HG03066 (cell line): ENCODE measurements around the gene TAF3.
A peak's percentile ranks its signal among the peaks of the same experiment; 100 is the strongest.

Experiments
- ATAC-seq: cut with Tn5 transposase; IDR thresholded peaks from one replicate; pipeline ENCODE4 v1.9.1; 2021; ENCODE audit warnings: low read depth; ENCODE audit not compliant: unreplicated experiment

Gene TAF3

DNA sequence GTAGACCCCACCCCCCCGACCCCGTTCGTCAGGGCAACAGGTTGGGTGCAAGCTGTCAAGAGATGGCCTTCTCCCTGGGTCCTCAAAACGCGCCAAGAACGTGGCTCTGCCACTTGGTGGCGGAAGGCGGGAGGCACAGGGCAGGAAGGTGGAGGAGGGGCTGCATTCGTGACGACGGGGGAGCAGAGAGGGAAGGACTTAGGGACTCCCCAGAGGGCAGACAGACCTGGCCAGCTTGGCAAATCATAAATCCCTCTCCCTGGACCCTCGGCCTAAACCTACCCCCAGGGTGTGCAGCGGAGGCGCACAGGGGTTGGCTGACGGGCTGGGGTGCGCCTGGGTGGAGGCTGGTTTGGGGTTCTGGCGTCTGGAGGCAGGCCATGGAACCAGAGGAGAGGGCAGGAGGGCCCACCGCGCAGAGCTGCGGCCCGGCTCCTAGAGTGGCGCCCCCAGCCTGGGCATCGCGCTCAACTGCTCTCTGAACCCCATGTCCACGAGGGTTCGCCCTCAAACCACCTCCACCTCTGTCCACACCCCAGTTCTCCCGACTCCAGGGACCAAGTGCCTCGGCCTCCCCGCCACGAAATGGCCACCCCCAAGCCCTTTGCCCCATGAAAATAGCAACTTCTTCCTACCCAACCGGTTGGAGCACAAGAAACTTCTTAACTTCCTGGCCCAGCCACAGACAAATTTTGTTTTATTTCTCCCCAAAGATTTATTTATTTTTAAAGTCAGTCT is 225.4 kb downstream of the TAF3 start:
- no peak for ATAC-seq

DNA sequence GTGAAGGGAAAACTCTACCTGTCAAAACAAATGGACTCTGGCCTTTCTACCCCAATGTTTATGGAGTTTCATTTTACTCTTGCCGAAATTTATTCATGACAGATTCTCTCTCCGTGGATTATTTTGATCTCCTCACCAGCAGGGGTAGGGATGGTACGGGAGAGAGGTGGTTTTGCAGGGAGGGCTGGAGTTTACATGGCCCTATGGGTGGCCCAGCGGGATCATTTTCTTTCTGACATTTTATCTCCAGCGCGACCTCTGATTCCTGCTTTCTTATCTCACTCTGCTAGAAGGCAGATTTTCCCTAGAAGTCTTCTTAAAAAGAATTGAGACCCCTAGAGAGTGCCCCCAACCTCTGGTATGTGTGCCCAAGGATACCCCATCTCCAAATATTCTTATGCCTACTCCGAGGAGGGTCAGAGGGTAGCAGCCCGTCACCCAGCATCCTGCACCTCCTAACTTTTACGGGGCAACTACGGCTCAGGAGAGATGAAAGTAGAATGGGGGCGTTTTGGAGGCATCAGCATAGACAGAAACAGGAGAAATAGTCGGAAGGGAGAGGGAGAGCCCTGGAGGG is 226.1 kb downstream of the TAF3 start:
- no peak for ATAC-seq

DNA sequence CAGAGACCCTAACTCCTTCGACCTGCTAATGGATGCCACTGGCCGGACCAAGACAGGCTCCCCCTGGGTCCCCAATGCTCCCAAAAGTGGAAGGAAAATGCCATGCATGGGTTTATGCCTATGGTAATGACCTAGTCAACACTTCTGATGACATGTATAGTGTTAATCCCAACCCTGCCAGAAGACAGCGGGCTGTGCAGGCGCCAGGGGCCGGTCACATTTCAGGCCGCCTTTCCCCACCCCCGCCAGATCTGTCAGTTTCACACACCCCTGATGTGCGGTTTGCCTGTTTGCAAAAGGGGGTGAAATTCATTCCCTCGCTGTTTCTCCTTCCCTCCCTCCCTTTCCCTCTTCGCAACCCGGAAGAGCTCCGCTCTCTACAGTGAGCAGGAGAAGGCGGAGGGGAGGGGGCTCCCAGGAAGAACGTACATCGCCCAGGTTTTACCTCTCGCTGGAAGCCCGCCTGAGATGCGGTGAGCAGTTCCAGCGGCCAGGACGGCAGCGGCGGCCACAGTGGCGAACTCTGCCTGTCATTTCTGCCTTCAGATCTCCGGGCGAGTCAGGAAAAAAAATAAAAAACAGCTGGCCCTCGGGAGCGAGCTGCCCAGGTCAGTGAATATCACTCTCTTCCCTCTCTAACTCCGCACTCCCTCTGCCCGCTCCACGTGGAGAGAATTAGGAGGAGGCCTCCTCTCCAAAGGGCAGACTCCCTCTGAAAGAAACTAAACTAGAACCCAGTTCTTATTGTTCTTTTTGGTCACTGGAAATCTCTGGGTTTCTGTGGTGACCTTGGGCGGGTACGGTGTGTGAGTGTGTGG is 226.8 kb downstream of the TAF3 start:
- ATAC-seq, result no peak

DNA sequence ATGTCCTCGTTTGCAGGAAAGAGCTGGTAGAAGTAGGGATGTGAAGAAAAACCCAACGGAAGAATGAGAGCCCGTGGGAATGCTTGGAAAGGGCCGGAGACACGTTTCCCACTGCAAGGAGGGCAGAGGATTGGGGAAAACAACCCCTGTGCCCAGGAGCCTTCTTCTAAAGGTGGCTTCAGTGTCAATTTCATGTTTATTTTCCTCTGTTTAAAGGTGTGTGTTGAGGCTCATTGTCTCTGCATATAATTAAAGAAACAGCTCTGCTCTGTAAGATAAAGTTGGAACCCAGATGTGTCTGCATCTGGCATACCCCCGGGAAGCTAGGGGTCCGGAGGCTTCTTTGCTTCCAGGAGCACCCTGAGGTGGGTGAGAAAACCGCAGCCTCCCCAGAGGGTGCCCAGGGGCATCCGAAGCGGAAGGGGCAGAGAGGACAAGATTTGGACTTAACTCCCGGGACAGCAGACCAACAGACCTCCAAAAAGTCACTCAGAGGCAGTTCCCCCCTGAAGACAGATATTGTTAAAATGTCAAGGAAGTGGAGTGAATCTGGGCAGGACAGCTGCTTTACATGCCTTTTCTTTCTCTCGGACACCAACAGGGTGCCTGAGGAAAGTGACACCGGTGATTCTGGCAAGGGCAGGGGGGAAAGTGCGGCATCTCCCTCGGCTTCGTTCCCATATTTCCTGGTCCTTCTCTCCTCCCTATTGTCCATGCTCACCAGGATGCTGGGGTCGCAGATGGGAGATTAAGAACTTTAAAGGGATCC is 227.6 kb downstream of the TAF3 start:
- ATAC-seq, result no peak

DNA sequence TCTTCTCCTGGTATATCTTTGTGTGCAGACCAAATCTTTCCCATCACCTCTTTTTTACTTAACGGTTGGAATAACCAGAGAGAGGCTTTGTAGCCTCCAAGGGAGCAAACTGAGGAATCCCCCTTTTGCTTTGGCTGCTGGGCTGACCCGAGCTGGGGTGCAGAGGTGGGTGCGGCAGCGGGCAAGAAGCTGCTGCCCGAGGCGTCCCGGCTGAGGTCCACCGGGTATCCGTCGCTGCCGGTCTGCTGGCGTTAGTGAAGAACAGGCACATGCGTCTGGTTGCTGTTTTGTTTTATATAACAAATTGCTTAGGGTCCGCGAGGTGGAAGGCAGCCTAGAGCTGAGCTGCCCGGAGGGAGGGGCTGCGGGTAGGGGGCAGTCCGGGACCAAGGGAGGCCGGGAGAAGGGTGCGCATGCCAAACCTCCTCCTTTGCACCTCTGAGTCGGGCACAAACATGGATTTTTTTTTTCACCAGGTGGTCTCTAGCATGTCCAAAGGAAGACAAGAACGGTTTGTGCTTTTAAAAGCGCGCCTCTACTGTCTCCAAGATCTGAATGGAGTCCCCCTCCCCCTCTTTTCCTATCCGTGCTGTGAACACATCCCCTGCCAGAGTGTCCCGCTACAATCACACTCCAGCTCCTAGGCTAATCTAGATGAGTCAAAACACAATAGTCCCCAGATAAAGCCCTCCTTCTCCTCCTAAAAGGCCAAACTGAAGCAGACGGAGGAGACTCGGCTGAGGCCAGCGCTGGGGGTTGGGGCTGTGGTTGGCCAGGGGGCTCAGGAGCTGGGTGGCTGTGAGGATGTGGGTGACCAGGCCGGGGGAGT is 229.4 kb downstream of the TAF3 start:
- no peak for ATAC-seq

DNA sequence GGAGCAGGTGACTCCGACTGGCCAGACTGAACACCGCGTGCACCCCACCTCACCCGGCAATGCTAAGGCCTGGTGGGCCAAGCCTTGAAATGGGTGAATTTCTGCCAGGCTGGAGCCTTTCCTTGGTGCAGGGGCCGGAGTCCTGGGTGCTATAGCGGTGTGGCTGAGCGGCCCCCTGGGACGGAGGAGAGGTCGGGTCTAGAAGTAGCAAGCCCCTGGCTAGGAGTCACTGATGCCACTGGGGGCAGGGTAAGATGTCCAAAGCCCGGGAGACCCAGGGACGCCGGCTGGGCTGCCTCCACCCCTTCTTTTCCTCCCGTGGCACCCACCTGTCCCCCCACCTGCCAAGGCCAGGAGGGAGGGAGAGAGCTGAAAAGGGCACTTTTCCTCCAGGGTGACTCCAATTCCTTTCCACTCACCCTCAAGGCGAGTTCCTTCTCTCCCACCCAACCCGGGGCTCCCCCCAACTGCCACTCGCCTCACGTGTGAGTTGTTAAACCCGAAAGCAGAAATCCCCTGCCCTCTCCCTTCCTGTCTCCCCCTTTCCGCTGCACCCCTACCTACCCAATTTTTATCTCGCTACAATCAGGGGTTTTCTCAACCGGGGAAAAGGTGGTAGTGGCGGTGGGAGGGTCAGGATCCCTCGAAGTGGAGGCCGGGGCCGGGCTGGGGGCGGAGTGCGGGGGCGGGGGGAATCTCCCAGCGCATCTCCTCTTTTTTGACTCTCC is 230.1 kb downstream of the TAF3 start:
- ATAC-seq, result no peak

DNA sequence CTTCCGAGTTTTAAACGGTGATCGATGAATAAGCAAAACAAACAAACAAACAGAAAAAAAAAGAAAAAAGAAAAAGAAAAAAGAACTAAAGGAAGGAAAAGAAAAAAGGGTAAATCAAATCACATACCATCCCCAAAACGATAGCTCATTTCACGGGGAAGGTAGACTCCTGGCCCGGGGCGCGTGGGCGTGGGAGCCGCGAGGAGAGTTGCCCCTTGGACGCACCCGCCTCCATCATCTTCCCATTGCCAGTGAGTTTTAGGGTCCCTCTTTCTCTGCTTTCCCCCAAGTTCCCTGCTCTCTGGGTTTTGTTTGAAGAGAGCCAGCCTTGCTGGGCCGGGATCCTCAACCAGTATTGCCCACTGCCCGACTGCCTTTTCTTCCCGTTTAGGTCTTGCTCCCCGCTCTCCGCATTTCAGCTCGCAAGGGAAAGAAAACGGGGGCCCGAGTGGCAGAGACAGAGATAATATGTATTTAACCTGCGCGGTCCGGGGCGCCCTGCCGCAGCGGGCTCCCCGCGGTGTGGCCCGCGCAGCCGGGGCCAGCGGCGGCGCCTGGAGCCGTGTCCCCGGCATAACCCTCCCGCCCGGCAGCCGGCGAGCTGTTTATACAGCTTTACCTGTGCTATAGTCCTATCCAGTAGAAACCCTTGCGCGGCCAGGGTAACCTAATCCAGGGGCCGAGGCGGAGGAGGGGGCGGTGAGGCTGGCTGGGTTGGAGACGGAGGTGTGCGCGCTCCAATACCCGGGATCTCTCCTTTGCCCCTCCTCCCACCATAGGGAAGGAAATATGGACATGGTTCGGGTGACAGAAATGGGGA is 230.9 kb downstream of the TAF3 start:
- no peak for ATAC-seq

DNA sequence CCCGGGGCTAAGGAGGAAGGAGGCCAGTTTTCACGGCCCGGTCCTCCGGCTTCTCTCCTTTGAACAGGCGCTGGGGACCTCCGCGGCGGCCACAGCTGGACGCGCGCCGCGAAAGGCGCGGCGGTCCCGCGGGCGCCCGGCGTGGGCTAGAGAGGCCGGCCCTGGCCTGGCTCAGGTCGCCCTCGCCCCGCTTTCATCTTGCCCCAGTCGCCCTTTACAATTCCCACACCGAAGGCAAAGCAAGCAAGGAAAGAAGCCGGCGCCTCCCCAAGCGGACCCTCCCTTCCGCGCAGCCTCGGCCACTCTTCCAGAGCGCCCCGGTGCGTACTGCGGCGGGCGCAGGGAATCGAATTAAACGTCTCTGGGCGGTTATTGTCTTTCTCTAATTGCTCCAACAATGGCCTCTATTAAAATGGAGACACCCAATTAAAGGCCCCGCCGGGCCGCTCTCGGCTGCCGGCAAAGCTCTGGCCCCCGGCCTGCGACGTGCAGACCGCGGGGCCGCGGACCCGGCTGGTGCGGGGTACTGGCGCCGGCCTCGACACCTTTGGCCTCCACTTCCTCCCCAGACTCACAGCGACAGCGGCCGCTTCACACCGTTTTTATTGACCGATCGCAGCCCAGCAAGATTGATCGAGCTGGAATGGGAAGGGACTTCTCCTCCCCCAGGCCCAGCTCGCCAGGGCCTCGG is 231.7 kb downstream of the TAF3 start:
- ATAC-seq, result no peak

DNA sequence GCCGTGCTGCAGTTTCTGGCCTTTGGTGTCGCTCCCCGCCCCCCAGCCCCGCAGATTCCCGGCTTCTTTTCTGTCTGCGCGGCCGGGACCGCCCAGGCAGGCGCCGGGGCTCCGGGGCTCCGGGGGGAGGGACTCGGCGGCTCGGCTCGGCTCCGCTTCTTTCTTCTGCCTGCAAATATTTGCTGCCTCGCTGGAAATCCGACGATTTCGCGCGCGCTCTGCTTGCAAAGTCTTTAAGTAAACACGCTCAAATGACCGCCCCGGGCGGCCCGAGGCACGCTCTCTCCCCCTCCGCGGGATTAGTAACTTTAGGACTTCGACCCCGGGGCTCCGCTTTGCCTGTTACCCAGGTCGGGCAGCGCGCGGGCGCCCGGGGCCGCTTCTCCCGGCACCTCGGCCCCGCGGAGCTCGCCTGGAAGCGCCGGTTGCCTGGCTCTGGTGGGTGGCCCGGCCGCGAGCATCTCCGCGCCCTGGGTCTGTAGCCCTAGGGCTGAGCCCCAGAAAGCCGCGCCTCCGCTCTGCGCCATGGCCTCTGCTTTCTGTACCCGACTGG is 232.3 kb downstream of the TAF3 start:
- no peak for ATAC-seq

DNA sequence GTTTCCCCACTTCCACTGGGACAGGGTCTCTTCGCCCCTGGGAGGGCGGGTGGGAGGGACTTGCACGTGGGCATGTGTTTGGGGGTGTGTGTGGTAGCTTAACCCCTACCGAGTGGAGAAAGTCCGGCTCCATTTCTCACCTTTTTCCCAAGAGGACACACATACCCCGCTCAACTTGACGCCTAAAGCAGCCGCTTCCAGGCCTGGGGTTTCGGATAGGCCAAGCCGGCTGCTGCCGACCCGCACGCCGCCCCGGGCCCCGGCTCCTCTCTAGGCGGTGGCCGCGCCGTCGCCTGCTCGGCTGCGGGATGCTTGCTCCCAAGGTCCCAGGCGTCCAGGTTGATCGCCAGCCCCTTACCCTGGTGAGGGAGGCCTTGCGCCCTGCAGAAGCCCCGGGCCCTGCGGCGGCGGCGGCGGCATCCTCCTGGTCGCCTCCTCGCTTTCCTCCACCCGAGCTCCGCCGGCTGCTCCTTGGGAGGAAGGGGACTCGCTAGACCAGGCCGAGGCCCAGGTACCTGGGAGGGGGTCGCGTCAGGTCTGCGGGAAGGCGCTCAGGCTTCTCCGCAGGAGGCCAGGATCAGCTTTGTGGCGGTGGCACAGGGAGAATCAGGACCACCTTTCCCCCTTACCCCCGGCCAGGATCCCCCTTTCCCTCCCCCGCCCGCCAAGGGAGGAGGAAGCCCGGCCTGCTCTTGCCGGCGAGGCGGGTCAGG is 233.0 kb downstream of the TAF3 start:
- no peak for ATAC-seq

DNA sequence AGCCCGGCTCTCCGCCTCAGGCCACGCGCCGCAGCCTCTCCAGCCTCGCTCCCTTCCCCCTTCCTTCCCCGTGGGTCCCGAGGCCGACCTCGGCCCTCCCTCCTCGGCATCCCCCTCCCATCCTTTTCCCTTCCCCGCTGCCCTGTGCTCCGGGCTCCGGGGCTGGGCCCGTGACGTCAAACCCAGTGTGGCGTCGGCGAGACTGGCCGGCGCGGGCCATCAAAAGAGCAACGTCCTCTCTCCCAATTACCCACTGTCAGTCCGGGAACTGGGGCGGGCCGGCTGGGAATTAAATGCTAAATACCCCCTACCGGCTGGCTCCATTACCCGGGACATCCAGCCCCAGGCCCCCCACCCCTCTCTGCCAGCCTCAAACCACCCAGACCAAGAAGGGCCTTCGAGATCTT is 233.5 kb downstream of the TAF3 start:
- ATAC-seq, result no peak

DNA sequence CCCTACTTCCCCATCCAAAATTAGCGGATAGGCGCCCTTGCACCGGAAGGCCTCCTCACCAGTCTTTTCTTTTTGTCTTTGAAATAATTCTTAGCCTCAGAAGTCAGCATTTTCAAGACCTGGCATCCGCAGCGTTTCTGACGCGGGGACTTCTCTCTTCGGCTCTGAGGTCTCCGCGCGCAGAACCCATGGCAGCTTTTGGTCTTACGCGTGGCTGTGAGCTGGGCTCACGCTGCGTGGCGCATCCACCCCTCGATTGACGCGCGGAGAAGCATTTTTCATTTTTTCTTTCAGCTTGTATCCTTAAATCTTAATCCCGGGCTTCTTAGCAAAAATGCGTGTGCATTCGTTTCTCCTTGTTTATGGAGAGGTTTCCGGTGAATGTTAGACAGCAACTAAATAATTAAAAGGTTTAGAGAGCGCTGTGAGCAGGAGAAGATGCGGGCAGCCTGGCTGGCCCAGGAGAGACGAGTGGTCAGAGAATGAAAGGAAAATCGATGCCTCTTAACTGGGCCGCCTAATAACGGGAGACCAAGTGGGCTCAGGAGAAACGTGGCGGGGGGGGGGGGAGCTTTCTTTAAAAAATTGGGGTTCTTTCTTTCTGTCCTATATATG is 234.1 kb downstream of the TAF3 start:
- ATAC-seq, result no peak

DNA sequence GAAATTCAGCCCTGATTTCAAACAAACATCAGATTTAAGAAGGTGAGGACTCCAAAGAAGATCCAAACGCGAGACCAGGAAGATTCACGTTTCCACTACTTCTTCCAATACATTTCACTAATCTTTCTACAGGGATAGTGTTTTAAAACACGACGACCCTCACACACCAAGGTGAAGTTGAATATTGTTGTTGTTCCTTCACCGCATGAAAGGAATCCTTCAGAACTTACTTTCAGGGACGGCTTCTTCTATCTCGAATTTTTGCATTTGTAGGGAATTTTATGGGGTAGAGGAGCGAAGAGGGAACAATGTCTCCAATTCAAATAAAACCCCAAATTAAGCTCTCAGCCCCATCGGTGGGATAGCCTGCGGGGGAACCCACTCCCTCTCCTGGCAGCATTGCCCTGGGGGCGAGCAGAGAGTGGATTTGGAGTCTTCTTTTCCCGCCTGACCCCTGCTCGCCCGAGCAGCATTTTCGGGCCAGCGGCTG is 234.7 kb downstream of the TAF3 start:
- ATAC-seq, result no peak

DNA sequence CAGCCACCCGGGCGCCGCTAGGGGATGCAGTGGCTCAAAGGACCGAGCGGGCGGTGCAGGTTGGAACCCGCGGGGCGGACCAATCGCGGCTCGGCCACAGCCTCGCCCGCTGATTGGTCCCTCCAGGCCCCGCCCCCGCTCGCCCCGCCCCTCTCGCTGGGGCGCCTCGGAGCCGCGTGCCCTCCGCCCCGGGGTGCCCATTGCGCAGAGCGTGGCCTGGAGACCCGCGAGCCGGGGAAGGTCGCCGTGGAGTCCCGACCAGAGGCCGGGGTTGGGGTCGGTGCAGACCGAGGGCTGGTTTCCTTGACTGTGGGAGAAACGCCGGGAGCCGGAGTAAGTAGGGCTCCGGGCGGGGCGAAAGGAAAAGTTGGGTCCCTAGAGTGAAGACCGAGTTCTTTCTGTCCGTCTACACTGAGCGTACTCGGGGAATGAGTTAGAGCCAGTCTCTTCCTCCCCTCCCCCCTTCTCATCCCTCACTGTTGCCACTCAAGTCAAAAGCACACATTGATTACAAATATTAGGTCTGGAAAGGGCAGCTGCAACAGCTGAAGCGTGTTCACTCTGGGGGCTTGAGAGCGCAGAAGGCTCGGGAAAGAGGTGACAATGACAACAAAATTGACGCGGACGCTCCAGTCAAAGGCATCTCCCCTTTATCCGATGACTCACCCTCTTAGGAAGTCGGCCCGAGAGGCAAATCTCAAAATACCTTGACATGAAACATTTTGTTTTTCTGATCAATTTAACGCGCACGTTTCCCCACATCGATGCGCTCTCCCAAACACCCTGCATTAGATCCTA is 235.3 kb downstream of the TAF3 start:
- ATAC-seq, result peak; percentile 61

DNA sequence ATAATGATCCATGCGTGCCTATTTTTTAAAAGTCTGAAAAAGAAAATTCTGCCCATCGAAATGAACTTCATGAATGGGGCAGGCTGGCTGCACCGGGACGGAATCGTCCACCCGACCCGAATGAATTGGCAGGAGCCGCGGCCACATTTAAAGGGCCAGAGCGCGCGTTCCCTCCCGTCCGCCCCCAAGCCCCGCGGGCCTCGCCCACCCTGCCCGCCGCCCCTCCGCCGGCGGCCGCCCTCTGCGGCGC is 235.9 kb downstream of the TAF3 start:
- ATAC-seq, result peak; percentile 1
